Right kidney (tissue), 1 donor: ENCODE data around the gene NET1.

ENCODE experiments used
- DNase-seq: peaks from one replicate; pipeline ENCODE4 v3.0.0-alpha.2; 2016

The NET1 gene

DNA sequence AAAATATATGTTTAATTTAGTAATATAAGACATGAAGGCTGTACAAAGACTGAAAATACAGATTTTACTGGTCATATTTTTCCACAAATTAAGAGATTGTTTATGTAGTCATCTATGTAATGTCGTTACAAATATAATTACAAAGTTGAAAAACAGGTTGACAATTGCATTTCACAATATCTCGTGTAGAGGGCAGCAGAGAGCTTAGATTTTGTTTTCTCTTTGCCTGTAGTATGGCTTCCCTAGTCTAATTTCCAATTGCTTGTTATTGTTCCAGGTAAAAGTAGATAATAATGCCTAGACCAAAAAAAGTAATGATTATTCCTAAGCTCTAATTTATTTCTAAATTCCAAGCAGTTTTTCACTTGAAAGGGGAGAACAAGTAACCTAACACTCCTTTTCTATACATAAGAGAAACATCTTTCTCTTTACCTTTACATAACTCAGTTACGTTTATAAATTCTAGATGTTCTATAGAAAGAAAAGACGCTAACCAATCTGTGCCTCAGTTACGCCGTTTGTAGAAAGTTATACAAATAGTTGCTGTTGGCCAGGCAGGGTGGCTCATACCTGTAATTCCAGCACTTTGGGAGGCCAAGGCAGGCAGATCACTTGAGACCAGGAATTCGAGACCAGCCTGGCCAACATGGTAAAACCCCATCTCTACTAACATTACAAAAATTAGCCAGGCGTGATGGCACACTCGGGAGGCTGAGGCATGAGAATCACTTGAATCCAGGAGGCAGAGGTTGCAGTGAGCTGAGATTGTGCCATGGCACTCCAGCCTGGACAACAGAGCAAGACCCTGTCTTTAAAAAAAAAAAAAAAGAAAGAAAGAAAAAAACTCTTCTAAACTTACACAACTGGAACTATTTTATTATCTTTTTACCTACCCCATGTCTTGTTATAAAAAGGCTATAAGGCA is 30.0 kb downstream of the NET1 start:
- DNase-seq, result no peak

DNA sequence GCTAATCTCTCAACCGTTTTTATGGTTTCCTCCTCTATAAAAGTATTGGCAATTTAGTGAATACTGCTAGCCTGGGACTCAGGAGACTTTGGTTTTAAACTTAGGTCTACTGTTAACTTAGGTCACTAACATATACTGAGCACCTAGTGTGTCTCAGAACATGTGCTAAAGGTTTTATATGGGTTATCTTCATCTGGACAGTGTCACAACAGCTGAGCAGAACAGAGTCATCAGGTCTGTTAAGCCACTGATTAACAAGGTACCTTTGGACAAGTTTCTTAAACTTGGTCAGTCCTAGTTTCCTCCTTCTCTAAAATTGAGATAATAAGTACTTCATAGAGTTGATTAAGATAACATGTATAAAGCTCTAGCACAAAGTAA is 30.6 kb downstream of the NET1 start:
- no peak for DNase-seq

DNA sequence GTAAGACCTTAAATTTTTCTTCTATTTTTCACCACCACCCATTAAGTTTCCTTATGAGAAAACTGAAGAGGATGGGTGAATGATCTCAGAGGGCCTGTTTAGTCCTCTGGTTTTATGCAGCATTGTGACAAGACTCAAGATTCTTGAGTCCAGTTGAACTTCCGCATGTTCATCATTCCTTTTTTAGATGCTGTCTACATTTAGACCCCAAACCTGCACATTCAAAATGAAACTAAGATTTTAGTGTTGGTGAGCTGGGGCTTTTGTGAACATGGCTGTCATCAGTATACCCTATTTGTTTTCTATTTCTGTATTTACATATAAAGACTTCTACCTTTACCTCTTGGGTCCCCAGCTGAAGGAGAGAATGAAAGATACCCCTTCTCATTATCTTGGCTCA is 31.1 kb downstream of the NET1 start:
- no peak for DNase-seq

DNA sequence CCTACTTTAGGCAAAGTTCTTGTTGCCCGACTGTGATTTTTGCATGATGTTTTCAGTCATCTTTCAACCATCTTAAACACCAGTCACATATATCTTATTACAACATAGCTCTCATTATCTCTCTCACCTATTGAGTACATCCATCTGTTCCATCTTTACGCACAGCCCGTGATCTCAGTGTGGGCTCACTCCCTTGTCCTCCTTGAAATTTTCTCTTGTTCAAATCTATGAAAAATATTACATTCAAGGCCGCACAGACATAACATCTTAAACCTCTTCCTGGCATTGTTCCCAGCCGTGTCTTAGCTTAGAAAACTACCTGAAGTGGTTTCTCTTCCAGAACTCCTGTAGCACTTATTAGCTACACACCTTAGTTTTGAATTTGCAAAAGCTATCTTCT is 32.6 kb downstream of the NET1 start:
- DNase-seq, result no peak

DNA sequence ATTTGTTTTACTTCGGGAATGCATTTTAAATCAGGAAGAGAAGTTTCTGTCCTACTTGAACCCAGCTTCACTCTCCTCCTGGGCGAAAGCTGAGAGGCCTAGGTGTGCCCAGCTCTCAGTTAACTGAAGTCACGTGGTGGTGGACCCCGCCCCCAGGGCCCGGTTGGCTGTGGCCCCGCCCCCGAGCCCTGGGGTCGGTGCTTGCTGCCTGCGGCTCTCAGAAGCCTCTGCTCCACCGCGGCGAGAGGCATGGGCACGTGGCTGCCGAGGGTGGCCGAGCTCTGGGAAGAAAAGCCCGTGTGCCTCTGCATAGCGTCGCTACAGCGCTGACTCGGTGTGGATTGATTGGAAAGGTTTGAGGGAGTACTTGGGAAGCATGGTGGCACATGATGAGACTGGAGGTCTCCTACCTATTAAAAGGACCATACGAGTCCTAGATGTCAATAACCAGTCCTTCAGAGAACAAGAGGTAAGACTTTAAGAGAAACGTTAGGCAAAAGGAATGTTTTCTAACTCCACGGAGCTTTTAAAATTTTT is 34.1 kb downstream of the NET1 start:
- peak; percentile 79 for DNase-seq

DNA sequence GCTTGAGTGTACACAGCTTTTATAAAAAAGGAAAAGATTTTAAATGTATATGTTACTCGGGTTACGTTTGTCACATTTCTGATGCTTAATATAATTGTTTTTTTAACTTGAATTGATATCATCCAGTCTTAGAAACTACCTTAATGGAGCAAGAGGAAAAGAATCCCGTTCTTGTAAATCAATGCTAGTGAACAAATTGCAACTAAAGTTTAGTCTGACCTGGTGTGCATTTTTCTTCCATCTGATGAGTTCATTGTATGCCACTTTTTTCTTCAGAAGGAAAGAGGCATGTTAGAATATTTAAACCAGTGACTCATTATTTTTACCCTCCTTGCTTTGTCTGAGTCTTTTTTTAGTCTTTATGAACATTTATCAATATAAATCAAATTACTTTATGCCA is 34.7 kb downstream of the NET1 start:
- no peak for DNase-seq

DNA sequence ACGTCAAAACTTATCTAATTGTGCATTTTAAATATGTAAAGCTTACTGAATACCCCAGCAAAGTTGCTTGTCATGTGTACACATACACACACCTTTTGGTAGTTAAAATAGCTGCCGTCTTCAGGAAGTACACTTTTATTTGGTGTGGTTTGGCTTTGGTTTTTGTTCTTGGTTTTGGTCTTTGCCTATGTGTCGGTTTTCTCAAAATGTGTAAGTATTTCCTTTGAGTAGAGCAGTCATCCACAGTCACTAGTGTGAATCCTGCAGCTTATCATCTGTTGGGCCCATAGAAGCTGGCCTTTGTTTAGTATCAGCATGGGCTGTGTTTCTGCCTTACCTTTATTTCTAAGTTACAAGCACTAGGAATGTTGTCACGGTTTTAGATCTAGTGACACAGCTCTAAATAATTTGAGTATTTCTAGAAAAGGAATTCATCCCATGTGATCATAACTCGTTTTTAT is 35.3 kb downstream of the NET1 start:
- DNase-seq, result no peak

DNA sequence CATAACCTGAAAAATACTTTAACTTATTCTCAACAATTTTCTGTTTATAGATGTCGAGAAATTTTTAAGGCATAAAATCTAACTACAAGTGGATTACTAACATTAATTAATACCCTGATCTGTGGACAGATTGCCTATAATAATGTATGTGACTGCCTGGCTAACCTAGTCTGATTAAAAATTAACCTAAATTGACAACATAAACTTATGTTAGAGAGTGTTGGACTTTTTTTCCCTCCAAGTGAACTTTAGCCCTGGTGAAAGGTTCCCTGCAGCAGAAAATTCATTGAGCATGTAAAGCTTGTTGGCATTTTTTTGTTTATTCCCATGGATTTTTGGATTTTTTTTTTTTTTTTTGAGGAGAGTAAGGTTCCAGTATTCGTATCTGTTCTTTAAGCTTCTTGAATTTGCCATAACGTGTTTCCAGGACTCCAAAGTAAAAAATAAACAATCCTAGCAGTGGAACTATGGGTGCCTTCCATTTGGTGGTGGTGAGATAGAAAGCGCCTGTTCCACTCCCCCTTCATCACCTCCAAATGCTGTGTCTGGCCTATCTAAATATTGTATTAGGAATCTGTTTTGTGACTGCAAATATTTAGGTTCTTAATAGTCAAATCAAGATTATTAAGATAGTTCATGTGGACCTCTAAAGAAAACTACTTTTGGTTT is 36.1 kb downstream of the NET1 start:
- no peak for DNase-seq

DNA sequence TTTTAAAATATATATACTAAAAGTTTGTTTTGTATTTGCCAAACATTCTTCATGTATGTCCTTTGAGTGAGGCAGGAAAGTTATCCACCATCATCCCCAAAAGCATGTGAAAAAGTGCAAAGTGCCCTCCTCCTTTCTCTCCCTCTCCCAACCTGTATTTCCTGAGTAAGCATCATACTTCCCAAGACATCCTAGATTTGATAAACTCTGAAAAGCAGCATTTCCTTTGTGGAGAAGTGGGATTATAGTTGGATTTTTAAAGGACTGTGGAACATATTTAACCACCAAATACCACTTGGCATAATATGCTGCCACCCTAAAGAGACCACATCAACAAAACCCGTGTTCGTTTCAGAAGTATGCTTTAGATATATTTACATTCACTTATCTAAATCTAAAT is 36.9 kb downstream of the NET1 start:
- peak; percentile 18 for DNase-seq

DNA sequence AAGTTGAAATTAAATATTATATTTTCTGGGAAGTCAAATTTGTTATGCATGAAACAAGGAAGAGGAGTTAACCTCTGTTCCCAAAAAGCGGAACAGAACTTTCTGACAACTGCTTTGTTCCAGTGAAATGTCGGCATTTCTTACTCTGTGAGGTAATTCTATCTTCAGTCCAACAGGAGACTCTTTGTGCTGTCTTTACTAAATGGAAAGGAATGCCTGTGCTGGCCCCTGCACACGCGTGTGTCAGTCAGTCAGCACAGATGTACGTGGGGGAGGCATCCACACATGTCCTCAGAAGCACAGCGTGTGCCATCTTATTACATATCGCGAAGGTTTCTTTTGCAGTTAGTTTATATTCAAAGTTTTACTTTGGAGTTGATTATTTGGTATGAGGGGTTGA is 37.5 kb downstream of the NET1 start:
- peak; percentile 44 for DNase-seq

DNA sequence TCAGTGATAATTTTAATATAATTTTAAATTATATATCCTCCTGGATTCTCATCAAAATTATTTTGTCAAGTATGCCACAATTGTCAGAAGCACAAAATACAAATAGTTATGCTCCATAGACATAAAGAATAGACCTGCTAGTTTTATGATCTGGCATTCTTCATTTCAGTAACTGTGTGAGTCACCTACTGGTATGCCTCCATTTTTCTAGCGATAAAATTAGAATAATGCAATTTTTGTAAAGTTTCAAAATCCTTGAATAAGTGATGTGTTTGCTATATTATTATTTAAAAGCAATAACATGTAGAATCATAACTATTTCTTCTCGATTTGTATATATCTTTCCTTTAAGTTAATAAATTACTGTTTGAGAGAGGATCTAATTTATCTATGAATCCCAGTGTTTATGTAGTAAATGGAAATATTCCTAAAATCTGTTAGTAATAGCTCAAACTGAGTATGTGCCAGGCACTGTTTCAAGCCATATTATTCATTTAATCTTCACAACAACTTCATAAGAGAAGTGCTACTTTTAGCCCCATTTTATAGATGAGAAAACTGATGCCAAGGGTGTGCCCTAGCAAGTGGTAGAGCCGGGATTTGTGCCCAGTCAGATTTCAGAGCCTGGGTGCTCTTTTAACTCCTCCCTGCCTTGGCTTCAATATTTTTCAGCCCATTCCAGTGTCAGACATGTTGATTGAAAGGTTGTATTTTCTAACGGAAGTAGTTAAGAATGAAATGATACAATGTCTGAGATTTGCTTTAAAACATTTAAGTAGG is 38.4 kb downstream of the NET1 start:
- no peak for DNase-seq

DNA sequence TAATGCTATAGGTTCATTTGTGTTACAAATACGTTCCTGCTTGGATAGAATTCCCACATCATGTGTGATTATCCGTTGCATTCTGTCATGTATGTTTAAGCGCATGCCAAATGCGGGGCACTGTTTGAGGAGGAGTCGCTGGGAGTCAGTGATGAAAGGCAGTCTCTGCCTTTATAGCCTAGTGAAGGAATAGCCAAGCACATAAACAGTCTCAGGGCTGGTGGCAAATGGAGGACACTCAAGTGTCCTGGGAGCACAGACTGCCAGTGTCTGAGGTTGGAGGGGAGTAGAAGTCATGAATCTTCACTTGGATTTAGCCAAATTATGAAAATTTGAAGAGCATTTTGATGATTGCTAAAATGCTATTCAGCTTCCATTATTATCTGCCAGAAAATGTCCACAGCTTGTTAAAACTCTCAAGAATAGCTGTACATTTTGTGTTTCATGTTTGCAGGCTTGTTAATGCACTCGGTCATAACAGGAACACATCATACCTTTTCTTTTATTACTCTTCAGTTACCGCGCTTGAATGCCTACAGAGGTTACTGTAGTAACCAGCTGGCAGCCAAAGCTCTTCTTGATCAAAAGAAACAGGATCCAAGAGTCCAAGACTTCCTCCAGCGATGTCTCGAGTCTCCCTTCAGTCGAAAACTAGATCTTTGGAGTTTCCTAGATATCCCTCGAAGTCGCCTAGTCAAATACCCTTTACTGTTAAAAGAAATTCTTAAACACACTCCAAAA is 41.6 kb downstream of the NET1 start:
- DNase-seq, result no peak

DNA sequence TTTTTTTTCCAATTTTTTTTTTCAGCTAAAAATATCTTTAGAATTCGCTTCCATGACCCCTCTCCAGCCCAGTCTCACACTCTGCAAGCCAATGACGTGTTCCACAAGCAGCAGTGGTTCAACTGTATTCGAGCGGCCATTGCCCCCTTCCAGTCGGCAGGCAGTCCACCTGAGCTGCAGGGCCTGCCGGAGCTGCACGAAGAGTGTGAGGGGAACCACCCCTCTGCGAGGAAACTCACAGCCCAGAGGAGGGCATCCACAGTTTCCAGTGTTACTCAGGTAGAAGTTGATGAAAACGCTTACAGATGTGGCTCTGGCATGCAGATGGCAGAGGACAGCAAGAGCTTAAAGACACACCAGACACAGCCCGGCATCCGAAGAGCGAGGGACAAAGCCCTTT is 44.2 kb downstream of the NET1 start:
- no peak for DNase-seq

DNA sequence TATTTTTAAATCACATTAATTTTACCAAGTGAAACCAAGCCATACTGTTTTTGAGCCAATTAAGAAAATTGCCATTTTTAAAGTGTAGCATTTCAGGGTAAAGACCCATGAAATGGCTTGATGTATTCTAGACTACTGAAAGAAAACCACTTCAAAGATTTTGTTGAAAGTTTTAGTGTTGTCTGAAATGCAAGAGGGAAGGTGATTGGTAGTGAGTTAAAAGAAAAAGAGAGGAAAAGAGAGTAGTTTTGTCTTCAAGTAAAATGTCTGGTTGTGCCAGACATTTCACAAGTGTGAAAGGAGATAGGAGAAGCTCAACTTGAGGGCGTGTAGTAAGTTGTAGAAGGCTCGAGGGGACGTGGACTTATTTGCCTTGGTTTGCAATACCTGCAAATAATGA is 45.4 kb downstream of the NET1 start:
- DNase-seq, result no peak

DNA sequence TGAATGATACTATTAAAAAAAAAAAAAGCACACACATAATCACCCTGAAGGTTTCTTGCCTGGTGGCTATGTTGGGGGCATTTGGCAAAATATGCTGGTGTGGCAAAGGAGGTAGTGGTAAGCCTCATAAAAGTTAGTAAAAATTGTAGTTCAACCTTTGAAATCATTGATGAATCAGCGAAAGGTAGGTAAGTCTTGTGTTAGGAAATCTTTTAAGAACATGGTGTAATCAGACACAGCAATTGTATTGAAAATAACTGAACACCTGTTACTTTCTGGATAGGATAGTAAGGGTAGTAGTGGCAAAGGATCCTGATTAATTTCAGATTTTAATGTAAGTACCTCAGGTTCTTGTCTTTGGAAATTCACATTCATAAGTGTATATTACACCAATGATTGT is 46.1 kb downstream of the NET1 start:
- DNase-seq, result no peak

DNA sequence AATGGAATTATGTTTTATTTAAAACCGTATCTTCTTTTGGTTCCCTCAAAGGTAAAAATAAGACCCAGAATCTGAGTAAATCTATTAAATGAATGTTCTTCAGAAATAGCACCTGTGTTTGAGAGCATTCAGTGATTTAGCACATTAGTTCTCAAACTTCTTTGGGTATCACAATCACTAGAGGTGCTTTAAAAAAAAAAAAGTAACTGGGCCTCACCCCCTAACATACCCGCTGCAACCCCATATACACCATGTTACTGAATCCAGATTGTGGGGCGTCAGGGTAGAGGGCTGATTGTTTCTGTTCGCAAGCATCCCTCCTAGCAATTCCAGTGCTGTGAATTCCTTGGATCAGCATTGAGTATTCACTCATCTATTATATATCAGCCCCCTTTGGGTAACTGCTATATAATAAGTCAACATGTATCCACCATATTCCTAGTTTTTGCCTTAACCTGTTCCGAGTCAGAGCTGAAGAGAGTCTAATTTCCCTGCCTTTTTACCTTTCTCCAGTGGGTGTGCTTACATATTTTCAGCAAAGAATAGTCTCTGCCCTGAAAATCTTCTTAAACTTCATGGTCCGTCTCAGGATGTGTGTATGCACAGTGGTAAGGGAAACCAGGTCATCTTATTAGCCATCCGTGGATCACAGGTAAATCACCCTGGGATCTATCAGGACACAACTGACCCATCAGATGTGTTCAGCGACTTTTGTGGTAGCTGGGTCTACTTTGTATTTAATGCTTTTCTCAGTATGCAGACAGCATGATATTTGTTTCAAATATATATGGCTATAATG is 46.8 kb downstream of the NET1 start:
- no peak for DNase-seq

DNA sequence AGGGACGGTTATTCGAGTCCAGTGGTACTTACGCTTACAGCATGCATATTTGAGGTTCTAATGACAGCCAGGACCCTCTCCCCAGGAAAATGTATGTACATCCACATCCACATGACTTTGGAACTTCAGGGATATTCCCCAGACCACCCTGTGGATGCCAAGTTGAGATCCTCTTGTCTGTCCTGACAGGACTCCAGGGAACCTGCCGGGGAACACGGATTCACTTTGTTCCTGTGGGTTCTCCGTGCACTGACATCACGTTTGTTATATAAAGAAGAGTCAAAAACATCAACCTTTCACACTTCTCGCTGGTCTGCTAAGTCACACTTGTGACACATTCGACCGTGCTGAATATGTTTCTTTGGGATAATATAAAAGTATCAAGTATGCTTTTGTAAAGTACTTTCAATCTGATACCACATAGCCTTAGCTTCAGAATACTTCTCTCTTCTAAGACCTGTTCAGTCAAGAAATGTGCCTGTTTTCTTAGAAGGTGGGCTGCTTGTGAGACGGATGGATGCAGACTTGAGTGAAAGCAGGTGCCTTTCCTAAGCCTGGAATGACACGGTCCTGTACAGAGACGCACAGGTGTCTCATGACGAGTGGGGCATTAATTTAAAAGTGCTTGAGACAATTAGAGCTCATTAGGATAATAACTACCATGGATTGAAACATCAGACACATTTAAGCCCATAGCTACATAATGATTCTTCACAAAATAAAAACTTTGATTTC is 48.3 kb downstream of the NET1 start:
- DNase-seq, result no peak

DNA sequence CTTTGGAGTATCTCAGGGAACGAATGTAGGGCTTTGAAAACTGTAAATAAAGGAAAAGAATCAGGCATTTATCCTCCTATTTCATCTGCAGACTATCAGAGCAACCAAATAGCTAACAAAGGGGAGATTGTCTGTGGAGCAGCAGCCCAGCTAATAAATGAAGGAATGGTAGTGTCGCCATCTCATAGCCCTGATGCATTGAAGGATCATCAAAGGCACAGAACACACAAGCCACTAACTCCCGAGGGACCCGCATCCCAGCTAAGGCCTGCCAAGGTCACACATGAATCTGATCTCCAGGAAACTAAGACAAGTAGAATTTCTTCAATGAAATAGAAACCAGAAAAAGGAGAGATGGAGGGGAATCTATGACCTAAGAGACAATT is 48.8 kb downstream of the NET1 start:
- no peak for DNase-seq

DNA sequence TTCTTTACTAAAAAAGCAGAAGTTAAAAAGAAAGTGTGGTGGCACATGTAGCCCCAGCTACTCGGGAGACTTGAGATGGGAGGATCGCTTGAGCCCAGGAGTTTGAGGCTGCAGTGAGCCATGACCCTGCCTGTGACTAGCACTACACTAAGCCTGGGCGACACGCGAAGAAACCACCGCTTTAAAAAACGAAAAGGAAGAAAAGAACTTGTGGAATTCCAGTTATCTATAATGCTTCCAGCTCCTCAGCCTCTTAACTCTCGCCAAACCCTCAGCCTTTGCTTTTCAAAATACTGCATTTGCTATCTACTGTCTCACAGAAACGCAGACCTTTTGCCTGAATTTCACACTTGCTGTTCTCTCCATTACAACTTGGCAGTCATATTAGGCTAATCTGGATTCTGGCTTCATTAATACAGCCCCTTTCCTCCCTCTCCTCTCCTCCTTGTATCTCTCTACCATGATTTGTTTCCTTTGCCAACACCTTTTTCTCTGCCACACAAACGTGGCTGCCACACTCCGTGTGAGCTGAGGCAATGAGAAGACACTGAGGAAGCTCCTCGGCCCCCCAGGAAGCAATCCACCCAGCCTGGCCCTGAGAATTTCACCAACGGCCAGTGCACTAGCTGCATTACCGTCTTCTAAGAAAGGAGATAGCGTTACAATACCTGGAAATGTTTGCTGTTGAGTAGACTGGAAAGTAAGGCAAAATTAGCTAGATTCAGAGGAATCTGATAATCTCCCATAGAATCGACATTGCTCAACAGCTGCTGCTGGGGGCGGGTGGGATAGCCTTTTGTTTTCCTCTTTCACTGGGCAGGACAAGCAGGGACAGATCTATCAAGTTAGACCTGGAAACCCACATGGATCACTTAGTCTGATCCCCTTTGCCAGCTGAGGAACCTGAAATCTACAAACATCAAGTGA is 49.8 kb downstream of the NET1 start:
- DNase-seq, result no peak
